Calu3 (cell line): ENCODE results near the gene MRPL1. TPM values are rescaled to one million over a fixed set of nuclear protein-coding genes. Genes with fewer than 3 reads are reported as not detected.

ENCODE experiments used
- BruUV-seq: library from RNA; stranded (reverse); fragments of 400-500 nt; replicated peaks from 2 replicates; lab custom pipeline; 2021; lab: Mats Ljungman, UMichigan
- CTCF ChIA-PET: fragments of 300-600 bp; sonication (Branson Sonifier 250); formaldehyde crosslinking; loops from one replicate; lab custom pipeline; 2022; ENCODE audit warnings: antibody characterized with exemption; lab: Charles Lee
- DNase-seq: peaks from one replicate; pipeline ENCODE4 v3.0.0; 2022
- H3K27ac Mint-ChIP-seq: one replicate; pipeline ENCODE4 v1.8.0; 2022; ENCODE audit warnings: mixed read lengths; ENCODE audit not compliant: unreplicated experiment
- H3K27me3 Mint-ChIP-seq: one replicate; pipeline ENCODE4 v1.8.0; 2022; ENCODE audit warnings: mixed read lengths; ENCODE audit not compliant: unreplicated experiment
- H3K36me3 Mint-ChIP-seq: one replicate; pipeline ENCODE4 v1.8.0; 2022; ENCODE audit warnings: mild to moderate bottlenecking, moderate library complexity, mixed read lengths; ENCODE audit not compliant: insufficient read depth, unreplicated experiment
- H3K4me1 Mint-ChIP-seq: one replicate; pipeline ENCODE4 v1.8.0; 2022; ENCODE audit warnings: mild to moderate bottlenecking, low read depth, mixed read lengths; ENCODE audit not compliant: unreplicated experiment
- H3K4me3 Mint-ChIP-seq: one replicate; pipeline ENCODE4 v1.8.0; 2022; ENCODE audit warnings: mild to moderate bottlenecking, low read depth, moderate library complexity, mixed read lengths; ENCODE audit not compliant: unreplicated experiment
- H3K9me3 Mint-ChIP-seq: one replicate; pipeline ENCODE4 v1.8.0; 2022; ENCODE audit warnings: low read depth, mixed read lengths; ENCODE audit not compliant: unreplicated experiment
- intact Hi-C: fragments of 100-400 bp; cut with micrococcal nuclease; formaldehyde crosslinking; loops from one replicate; pipeline ENCODE4 v1.10.0; 2022; ENCODE audit not compliant: unreplicated experiment
- total RNA-seq: library from RNA; stranded (reverse); gene quantifications from 2 replicates; pipeline ENCODE4 v1.2.3, GENCODE V29; 2022
- TF ChIP-seq, protein P1 (sequence below): fragments of 200-600 bp; IDR thresholded peaks from one replicate; pipeline ENCODE4 v1.8.0; 2022; ENCODE audit warnings: antibody characterized with exemption; ENCODE audit not compliant: unreplicated experiment

MRPL1 gene
- total RNA-seq, 1 experiment from 2014 or later: 29.3 TPM

DNA sequence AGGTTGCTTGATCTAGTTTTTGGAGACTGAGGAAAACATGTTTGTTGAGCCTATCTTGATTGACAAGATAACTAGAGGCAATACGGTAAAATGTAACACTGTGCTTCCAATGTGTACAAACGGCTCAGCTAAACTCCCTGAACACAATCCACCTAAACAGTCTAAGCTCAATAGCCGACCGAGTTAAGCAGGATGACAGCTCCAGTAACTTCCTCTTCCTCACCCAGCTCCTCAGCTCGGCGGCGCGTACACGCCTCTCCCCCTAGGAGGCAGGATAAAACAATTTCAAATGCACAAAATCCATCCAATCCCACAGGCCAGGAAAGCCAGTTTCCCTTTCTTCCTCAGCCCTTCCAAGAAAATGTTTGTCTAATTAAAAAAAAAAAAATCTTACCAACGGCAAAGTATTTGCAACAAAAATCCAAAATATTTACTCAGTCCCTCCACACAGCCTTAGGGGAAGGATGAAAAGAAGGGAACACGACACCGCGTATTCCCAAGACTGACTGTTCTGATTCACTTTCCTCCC lies 44.5 kb upstream of the MRPL1 start:
- peak overlapping the region; percentile 81 for H3K27ac Mint-ChIP-seq
- TSS peak; percentile 27 for BruUV-seq
- DNase-seq: peak; percentile 62
- intact Hi-C loops: no loop called here
- CTCF ChIA-PET: interaction anchor here (0.6 to 1.0 kb wide), 3 partner anchors 17 to 241 kb away, joined by 3 to 4 read pairs (median 3); no protein-coding TSS in a partner anchor
- H3K4me1 Mint-ChIP-seq: peaks cover 34% of the 10 kb centered on the region
- H3K4me3 Mint-ChIP-seq: peak overlapping the region; percentile 95
- TF ChIP-seq, protein P1, sequence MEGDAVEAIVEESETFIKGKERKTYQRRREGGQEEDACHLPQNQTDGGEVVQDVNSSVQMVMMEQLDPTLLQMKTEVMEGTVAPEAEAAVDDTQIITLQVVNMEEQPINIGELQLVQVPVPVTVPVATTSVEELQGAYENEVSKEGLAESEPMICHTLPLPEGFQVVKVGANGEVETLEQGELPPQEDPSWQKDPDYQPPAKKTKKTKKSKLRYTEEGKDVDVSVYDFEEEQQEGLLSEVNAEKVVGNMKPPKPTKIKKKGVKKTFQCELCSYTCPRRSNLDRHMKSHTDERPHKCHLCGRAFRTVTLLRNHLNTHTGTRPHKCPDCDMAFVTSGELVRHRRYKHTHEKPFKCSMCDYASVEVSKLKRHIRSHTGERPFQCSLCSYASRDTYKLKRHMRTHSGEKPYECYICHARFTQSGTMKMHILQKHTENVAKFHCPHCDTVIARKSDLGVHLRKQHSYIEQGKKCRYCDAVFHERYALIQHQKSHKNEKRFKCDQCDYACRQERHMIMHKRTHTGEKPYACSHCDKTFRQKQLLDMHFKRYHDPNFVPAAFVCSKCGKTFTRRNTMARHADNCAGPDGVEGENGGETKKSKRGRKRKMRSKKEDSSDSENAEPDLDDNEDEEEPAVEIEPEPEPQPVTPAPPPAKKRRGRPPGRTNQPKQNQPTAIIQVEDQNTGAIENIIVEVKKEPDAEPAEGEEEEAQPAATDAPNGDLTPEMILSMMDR: peak; percentile 17
- peaks cover 37% of the 10 kb centered on the region for H3K36me3 Mint-ChIP-seq
- no peaks in the 10 kb centered on the region for H3K9me3 Mint-ChIP-seq
- no peaks in the 10 kb centered on the region for H3K27me3 Mint-ChIP-seq

DNA sequence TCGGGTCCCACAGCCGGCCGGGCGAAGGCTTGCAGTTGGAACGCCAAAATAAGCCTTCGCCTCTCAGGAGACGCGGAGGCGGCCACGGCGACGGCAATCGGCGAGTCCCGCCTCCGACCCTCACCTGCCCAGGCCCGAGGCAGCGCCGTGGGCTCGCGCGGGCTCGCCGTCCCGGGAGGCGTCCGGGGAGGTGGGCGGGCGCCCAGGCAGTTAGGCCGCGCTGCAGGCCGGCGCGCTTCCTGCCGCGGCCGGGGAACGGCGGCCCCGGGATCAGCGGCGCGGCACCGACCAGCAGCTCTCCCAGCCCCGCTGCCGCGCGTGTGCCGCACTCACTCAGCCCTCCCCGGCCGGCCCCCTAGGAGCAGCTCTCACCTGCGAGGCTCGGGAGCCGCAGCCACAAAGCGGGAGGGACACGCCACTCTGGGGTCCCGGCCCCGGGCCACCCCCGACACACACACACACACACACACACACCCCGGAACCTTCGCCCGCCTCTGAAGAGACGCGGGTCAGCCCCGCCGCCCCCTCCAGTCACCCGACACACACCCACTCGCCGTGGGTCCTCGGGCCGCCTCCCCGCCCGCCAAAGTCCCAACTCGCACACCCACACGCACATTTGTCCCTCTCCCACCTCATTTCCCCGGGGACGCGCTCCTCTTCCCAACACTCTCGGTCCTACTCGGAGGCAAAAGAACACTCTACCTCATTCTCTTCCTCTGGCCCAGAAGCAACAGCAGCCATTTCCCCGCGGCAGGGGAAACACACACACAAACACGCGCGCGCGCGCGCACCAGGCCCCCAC lies 43.8 kb upstream of the MRPL1 start, which contains the start of gene CNOT6L:
TSS of gene CNOT6L (minus strand) at position 767 of the 802 bp plus-strand sequence. CDS start at position 707, 60 bp downstream.
- peaks cover 31% of the 10 kb centered on the region for H3K4me1 Mint-ChIP-seq
- TF ChIP-seq, protein P1: no peak
- DNase-seq: peak; percentile 60
- CTCF ChIA-PET: interaction anchor here (0.6 kb wide), 1 partner anchor 63 kb away, joined by 3 read pairs; no protein-coding TSS in a partner anchor
- no TSS peak for BruUV-seq
- H3K4me3 Mint-ChIP-seq: peak within 1 kb of the TSS; percentile 95
- intact Hi-C loops: no loop called here
- peak within 1 kb of the TSS; percentile 89 for H3K27ac Mint-ChIP-seq
- peaks cover 37% of the 10 kb centered on the region for H3K36me3 Mint-ChIP-seq
- H3K9me3 Mint-ChIP-seq: no peaks in the 10 kb centered on the region
- no peaks in the 10 kb centered on the region for H3K27me3 Mint-ChIP-seq

DNA sequence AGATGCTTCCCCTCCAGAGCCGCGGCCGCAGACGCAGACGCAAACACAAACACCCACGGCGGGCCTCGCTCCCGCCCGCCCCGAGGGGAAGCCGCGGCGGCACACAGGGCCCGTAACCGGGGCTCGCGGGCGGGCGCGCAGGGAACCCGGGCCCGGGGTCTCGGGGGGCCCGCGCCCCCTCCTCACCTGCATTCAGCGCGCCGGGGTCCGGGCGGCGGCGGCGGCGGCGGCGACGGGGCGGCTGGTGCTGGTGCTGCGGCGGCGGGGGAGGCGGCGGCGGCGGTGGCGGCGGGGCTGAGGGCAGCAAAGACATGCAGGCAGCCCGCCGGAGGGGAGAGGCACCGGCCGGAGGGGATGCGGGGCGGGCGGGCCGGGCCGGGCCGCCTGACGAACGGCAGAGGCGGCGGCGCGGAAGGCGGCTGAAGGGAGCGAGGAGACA lies 43.2 kb upstream of the MRPL1 start:
- CTCF ChIA-PET: interaction anchor here (1.4 kb wide), 1 partner anchor 8 kb away, joined by 4 read pairs; no protein-coding TSS in a partner anchor
- peak; percentile 27 for DNase-seq
- TF ChIP-seq, protein P1: no peak
- no peaks in the 10 kb centered on the region for H3K9me3 Mint-ChIP-seq
- intact Hi-C loops: no loop called here
- BruUV-seq: no TSS peak
- peaks cover 25% of the 10 kb centered on the region for H3K4me1 Mint-ChIP-seq
- peak overlapping the region; percentile 95 for H3K4me3 Mint-ChIP-seq
- peak overlapping the region; percentile 89 for H3K27ac Mint-ChIP-seq
- peaks cover 37% of the 10 kb centered on the region for H3K36me3 Mint-ChIP-seq
- no peaks in the 10 kb centered on the region for H3K27me3 Mint-ChIP-seq

DNA sequence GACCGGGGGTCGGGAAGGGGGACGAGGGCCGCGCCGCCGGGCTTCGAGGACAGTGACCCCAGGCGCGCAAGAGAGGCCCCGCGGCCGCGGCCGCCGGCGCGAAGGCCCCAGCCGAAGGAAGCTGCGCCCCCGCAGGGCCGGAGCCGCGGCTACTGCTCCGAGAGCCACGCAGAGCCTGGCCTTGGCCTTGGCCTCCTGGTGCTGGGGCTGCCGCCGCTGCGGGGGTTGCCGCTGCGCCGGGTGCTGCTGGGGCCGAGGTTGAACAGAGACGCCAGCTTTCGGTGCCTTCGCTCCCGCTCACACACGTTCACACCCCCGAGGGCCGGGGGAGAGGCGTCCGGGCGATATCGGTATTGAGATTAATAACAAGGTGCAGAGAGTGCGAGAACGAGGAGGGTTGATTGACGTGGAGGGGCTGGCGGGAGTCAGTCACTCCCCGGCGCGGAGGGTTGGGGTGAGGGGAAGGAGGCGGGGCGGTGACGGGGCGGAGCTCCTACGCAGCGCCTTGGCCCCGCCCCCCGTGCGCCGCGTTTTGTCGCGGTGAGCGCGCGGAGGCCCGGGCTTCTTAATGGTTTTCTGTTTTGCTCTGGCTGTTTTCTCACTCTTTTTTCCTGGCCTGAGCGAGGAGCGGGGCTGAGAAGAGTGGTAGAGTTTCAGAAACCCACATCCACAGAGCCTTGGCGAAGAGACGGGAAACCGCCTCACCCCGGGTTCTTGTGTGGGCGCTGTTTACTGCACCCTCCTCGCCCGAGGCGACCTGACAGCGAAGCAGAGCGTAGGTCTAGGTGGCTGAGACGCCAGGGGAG lies 42.6 kb upstream of the MRPL1 start:
- peak overlapping the region; percentile 56 for H3K27ac Mint-ChIP-seq
- intact Hi-C loops: no loop called here
- no peaks in the 10 kb centered on the region for H3K27me3 Mint-ChIP-seq
- TF ChIP-seq, protein P1: no peak
- H3K9me3 Mint-ChIP-seq: no peaks in the 10 kb centered on the region
- H3K4me3 Mint-ChIP-seq: peak overlapping the region; percentile 95
- BruUV-seq: no TSS peak
- CTCF ChIA-PET: interaction anchor here (0.7 to 1.4 kb wide), 2 partner anchors 9 to 19 kb away, joined by 3 to 4 read pairs; no protein-coding TSS in a partner anchor
- peak; percentile 86 for DNase-seq
- H3K4me1 Mint-ChIP-seq: peaks cover 24% of the 10 kb centered on the region
- H3K36me3 Mint-ChIP-seq: peaks cover 37% of the 10 kb centered on the region
